Measurements from ENCODE around the gene CTSA.

GRCh38 chr20:45909817-45910669 is 18.9 kb downstream of the CTSA start:
- no peak for TF ChIP-seq CTCF (IDR thresholded peaks at IDR 0.05)
- TF ChIP-seq EP300 (IDR thresholded peaks at IDR 0.05), result no peak
